ENCODE measurements around the gene PRKRA. TPM values are rescaled to one million over a fixed set of nuclear protein-coding genes. Genes with fewer than 3 reads are reported as not detected.

PRKRA gene
- total and polyA plus RNA-seq, 9 donors = 34.2 to 57.8 (median 50.7) TPM

- H3K4me1 ChIP-seq (ENCODE audit: insufficient read depth) = no peaks in the 10 kb centered on the region
- TF ChIP-seq EP300 (IDR thresholded peaks at IDR 0.05) = no peak
- TF ChIP-seq CTCF (IDR thresholded peaks at IDR 0.05) = no peak
- no peak for TF ChIP-seq POLR2A (IDR thresholded peaks at IDR 0.05)
- no peaks in the 10 kb centered on the region for H3K36me3 ChIP-seq
- H3K9me3 ChIP-seq = no peaks in the 10 kb centered on the region
- DNase-seq = no peak
- intact Hi-C loops (cut with DNase I) = no loop called here
- 32 to 52% (median 50%) methylated on average over 6 of the region's 6 CpGs for WGBS, 3 donors
- no peak overlapping the region for H3K27ac ChIP-seq
- H3K4me3 ChIP-seq = no peak overlapping the region
- H3K27me3 ChIP-seq = no peaks in the 10 kb centered on the region
These were observed 49.0 kb downstream of the PRKRA start for GRCh38 chr2:178401994-178402437.

GRCh38 chr2:178397002-178397605, 53.9 kb downstream of the PRKRA start:
- intact Hi-C loops (cut with DNase I) = no loop called here
- no peaks in the 10 kb centered on the region for H3K4me1 ChIP-seq (ENCODE audit: insufficient read depth)
- no peak for DNase-seq
- WGBS, 3 donors = 12 to 15% (median 12%) methylated on average over 7 of the region's 7 CpGs
- H3K27me3 ChIP-seq = no peaks in the 10 kb centered on the region
- H3K27ac ChIP-seq = no peak overlapping the region
- TF ChIP-seq EP300 (IDR thresholded peaks at IDR 0.05) (no peak), POLR2A (IDR thresholded peaks at IDR 0.05) (no peak), CTCF (IDR thresholded peaks at IDR 0.05) (peak; percentile 31 to 41 (median 36))
- H3K36me3 ChIP-seq = no peaks in the 10 kb centered on the region
- H3K9me3 ChIP-seq = no peaks in the 10 kb centered on the region
- no peak overlapping the region for H3K4me3 ChIP-seq

- H3K27me3 ChIP-seq = no peaks in the 10 kb centered on the region
- 83 to 86% (median 84%) methylated on average over 8 of the region's 8 CpGs for WGBS, 3 donors
- intact Hi-C loops (cut with DNase I) = no loop called here
- no peak overlapping the region for H3K27ac ChIP-seq
- TF ChIP-seq EP300 (IDR thresholded peaks at IDR 0.05) = no peak
- no peak for TF ChIP-seq POLR2A (IDR thresholded peaks at IDR 0.05)
- no peak for TF ChIP-seq CTCF (IDR thresholded peaks at IDR 0.05)
- no peak overlapping the region for H3K4me3 ChIP-seq
- no peaks in the 10 kb centered on the region for H3K9me3 ChIP-seq
- H3K36me3 ChIP-seq = no peaks in the 10 kb centered on the region
- DNase-seq = no peak
- H3K4me1 ChIP-seq (ENCODE audit: insufficient read depth) = no peaks in the 10 kb centered on the region
These were observed 54.9 kb downstream of the PRKRA start for GRCh38 chr2:178395941-178396570.

GRCh38 chr2:178395295-178395694, 55.7 kb downstream of the PRKRA start:
- intact Hi-C loops (cut with DNase I) = no loop called here

More at GRCh38 chr2:178395295-178395694, 55.7 kb downstream of the PRKRA start:
- Histone ChIP-seq H3K4me1 (ENCODE audit: insufficient read depth) (no peaks in the 10 kb centered on the region), H3K27ac (no peak overlapping the region), H3K27me3 (no peaks in the 10 kb centered on the region), H3K36me3 (no peaks in the 10 kb centered on the region), H3K4me3 (no peak overlapping the region), H3K9me3 (no peaks in the 10 kb centered on the region)
- no peak for TF ChIP-seq CTCF (IDR thresholded peaks at IDR 0.05)
- no peak for TF ChIP-seq EP300 (IDR thresholded peaks at IDR 0.05)
- TF ChIP-seq POLR2A (IDR thresholded peaks at IDR 0.05) = no peak
- WGBS, 3 donors = 90 to 92% (median 90%) methylated on average over 2 of the region's 2 CpGs
- no peak for DNase-seq
